IMR-90 (cell line): ENCODE data around the gene UST.

Experiments
- BHLHE40 ChIP-seq: fragments of 150-350 bp; IDR thresholded peaks from 2 replicates; pipeline ENCODE4 v1.6.1; 2016; ENCODE audit warnings: mild to moderate bottlenecking, low read depth, low read length
- CEBPB ChIP-seq: IDR thresholded peaks from 2 replicates; pipeline ENCODE4 v1.6.1; 2012; ENCODE audit warnings: low read depth, low read length, improper control_type of control experiment
- CHD1 ChIP-seq: IDR thresholded peaks from 2 replicates; pipeline ENCODE4 v1.6.1; 2012; ENCODE audit warnings: low read depth, low read length, improper control_type of control experiment
- CTCF ChIP-seq: conservative IDR thresholded peaks from 2 replicates; pipeline ENCODE4 v1.5.1; 2012; ENCODE audit warnings: mild to moderate bottlenecking, low read depth, low read length, improper control_type of control experiment
- ELK1 ChIP-seq: fragments of 150-350 bp; IDR thresholded peaks from 2 replicates; pipeline ENCODE4 v1.6.1; 2016; ENCODE audit warnings: low read depth, mild to moderate bottlenecking, low read length, moderate library complexity, borderline replicate concordance
- MAFK ChIP-seq: IDR thresholded peaks from 2 replicates; pipeline ENCODE4 v1.6.1; 2012; ENCODE audit warnings: low read depth, low read length, improper control_type of control experiment
- MXI1 ChIP-seq: IDR thresholded peaks from 2 replicates; pipeline ENCODE4 v1.6.1; 2012; ENCODE audit warnings: low read depth, mild to moderate bottlenecking, low read length, moderate library complexity, borderline replicate concordance
- POLR2A ChIP-seq: IDR thresholded peaks from 2 replicates; pipeline ENCODE4 v1.6.1; 2012; ENCODE audit warnings: mild to moderate bottlenecking, low read depth, low read length
- RAD21 ChIP-seq: IDR thresholded peaks from 2 replicates; pipeline ENCODE4 v1.6.1; 2012; ENCODE audit warnings: low read length, improper control_type of control experiment
- SMC3 ChIP-seq: fragments of 150-350 bp; IDR thresholded peaks from 2 replicates; pipeline ENCODE4 v1.6.1; 2016; ENCODE audit warnings: low read depth, mild to moderate bottlenecking, antibody characterized with exemption, low read length, moderate library complexity
- USF2 ChIP-seq: fragments of 150-350 bp; IDR thresholded peaks from 2 replicates; pipeline ENCODE4 v1.6.1; 2017; ENCODE audit warnings: mild to moderate bottlenecking, antibody characterized with exemption, low read length, low read depth

GRCh38 chr6:148980234-148980633, 233.4 kb downstream of the UST start:
- no peak for TF ChIP-seq CTCF
- no peak for TF ChIP-seq CHD1
- no peak for TF ChIP-seq MXI1
- no peak for TF ChIP-seq POLR2A
- no peak for TF ChIP-seq MAFK
- TF ChIP-seq USF2 = no peak
- no peak for TF ChIP-seq CEBPB
- TF ChIP-seq RAD21 = no peak
- TF ChIP-seq SMC3 = no peak
- no peak for TF ChIP-seq BHLHE40
- no peak for TF ChIP-seq ELK1
